KOPT-K1 (cell line): ENCODE data around the gene HBZ.
"Not testable (repeated sequence)": the region's sequence is repeated elsewhere in the genome, so short reads cannot be mapped to it uniquely, and the experiment has no call there.

Source experiments
- H3K27ac ChIP-seq: fragments of 200-600 bp; sonication (generic); 2 replicates; pipeline ENCODE4 v1.5.1; 2016; ENCODE audit warnings: antibody characterized with exemption, mild to moderate bottlenecking, low read depth, low read length; ENCODE audit not compliant: poor library complexity, severe bottlenecking
- H3K36me3 ChIP-seq: fragments of 200-600 bp; sonication (generic); 2 replicates; pipeline ENCODE4 v1.5.1; 2017; ENCODE audit warnings: antibody characterized with exemption, mild to moderate bottlenecking, low read length, moderate library complexity; ENCODE audit not compliant: insufficient read depth
- H3K9me3 ChIP-seq: fragments of 200-600 bp; sonication (generic); 2 replicates; pipeline ENCODE4 v1.5.1; 2017; ENCODE audit warnings: antibody characterized with exemption, low read length, mild to moderate bottlenecking; ENCODE audit not compliant: insufficient read depth, poor library complexity, severe bottlenecking

Gene HBZ

DNA sequence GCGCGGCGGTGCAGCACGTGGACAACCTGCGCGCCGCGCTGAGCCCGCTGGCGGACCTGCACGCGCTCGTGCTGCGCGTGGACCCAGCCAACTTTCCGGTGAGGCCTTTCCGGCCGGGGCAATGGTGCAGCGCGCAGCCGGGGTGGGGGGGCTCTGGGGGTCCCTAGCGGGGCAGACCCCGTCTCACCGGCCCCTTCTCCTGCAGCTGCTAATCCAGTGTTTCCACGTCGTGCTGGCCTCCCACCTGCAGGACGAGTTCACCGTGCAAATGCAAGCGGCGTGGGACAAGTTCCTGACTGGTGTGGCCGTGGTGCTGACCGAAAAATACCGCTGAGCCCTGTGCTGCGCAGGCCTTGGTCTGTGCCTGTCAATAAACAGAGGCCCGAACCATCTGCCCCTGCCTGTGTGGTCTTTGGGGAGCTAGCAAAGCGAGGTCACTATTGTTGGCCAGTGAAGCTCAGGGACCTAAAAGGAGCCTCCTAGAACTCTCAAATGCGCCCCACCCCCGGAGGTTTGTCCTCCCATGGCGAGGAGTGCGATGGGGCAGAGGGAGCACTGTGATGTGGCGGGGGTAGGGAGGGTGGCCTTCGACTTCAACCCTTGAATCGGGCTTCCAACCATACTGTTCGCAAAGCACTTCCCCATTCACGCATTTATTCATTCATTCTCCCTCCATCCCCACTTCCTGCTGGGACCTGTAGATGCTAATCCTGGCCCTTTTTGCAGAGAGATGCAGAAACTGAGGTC, 14.1 kb downstream of the HBZ start:
- Histone ChIP-seq H3K36me3 (no peaks in the 10 kb centered on the region), H3K9me3 (no peaks in the 10 kb centered on the region), H3K27ac (no peak overlapping the region)

DNA sequence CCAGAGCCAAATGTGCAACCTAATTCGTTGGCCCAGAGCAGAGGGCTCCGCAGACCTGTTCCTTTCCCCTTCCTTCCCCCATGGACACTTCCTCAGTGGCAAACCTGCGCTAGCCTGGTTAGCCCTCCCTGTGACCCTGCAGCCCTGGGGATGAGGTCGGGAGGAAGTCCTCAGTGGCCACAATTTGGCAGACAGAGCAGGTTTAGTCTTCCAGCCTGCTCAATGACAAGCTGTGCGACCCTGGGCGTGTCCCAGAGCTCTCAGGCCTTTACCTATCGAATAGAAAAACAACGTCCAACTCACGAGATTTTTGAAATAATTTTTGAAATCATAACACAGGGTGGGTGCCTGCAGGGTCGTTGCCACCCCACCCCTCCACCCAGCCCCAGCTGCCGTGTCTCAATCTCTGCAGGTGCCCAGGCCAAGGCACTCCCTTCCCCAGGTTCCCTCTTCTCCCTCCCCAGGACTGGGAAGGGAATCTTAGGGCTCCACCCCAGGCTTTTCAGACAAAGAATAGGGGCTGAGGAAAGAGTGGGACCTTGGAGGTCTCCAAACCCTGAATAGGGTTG, 14.8 kb downstream of the HBZ start:
- no peaks in the 10 kb centered on the region for H3K36me3 ChIP-seq
- no peak overlapping the region for H3K27ac ChIP-seq
- H3K9me3 ChIP-seq: no peaks in the 10 kb centered on the region

DNA sequence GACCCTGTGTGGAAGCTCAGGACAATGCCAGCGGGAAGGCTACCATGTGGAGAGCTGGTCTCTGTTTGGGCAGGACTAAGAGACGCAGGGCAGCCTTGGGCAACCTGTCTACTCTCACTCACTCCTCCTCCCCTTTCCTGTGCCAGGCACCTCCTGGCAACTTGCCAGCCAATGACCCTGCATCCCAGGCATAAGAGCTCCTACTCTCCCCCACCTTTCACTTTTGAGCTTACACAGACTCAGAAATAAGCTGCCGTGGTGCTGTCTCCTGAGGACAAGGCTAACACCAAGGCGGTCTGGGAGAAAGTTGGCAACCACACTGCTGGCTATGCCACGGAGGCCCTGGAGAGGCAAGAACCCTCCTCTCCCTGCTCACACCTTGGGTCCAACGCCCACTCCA, 16.0 kb downstream of the HBZ start:
- H3K9me3 ChIP-seq: no peaks in the 10 kb centered on the region
- no peaks in the 10 kb centered on the region for H3K36me3 ChIP-seq
- no peak overlapping the region for H3K27ac ChIP-seq

DNA sequence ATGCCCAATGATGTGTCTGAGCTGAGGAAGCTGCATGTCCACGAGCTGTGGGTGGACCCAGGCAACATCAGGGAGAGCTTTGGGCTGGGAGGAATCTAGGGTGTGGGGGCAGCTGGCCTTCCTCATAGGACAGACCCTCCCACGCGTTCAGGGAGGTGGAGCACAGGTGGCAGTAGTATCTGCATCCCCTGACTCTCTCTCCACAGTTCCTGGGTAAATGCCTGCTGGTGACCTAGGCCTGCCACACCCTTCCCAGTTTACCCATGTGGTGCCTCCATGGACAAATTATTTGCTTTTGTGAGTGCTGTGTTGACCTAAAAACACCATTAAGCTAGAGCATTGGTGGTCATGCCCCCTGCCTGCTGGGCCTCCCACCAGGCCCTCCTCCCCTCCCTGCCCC, 16.6 kb downstream of the HBZ start:
- no peaks in the 10 kb centered on the region for H3K9me3 ChIP-seq
- H3K27ac ChIP-seq: no peak overlapping the region

GRCh38 chr16:170088-170507, 17.7 kb downstream of the HBZ start:
- H3K9me3 ChIP-seq, H3K27ac ChIP-seq, H3K36me3 ChIP-seq: not testable (repeated sequence)

More for the DNA sequence above, 16.6 kb downstream of the HBZ start:
- no peaks in the 10 kb centered on the region for H3K36me3 ChIP-seq

GRCh38 chr16:170788-171187, 18.3 kb downstream of the HBZ start:
- no peak overlapping the region for H3K27ac ChIP-seq
- no peaks in the 10 kb centered on the region for H3K36me3 ChIP-seq
- H3K9me3 ChIP-seq: no peaks in the 10 kb centered on the region

GRCh38 chr16:172374-172941, 20.0 kb downstream of the HBZ start, which contains the start of gene HBA2:
Gene HBA2, plus strand, starts transcription at chr16:172876. Its CDS starts 37 bp downstream, at chr16:172913.
- H3K9me3 ChIP-seq, H3K36me3 ChIP-seq, H3K27ac ChIP-seq: not testable (repeated sequence)

DNA sequence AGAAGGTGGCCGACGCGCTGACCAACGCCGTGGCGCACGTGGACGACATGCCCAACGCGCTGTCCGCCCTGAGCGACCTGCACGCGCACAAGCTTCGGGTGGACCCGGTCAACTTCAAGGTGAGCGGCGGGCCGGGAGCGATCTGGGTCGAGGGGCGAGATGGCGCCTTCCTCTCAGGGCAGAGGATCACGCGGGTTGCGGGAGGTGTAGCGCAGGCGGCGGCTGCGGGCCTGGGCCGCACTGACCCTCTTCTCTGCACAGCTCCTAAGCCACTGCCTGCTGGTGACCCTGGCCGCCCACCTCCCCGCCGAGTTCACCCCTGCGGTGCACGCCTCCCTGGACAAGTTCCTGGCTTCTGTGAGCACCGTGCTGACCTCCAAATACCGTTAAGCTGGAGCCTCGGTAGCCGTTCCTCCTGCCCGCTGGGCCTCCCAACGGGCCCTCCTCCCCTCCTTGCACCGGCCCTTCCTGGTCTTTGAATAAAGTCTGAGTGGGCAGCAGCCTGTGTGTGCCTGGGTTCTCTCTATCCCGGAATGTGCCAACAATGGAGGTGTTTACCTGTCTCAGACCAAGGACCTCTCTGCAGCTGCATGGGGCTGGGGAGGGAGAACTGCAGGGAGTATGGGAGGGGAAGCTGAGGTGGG, 20.9 kb downstream of the HBZ start:
- not testable (repeated sequence) for H3K36me3 ChIP-seq, H3K9me3 ChIP-seq, H3K27ac ChIP-seq

- not testable (repeated sequence) for H3K9me3 ChIP-seq, H3K36me3 ChIP-seq, H3K27ac ChIP-seq
Observed at GRCh38 chr16:173928-174769, 21.7 kb downstream of the HBZ start.

DNA sequence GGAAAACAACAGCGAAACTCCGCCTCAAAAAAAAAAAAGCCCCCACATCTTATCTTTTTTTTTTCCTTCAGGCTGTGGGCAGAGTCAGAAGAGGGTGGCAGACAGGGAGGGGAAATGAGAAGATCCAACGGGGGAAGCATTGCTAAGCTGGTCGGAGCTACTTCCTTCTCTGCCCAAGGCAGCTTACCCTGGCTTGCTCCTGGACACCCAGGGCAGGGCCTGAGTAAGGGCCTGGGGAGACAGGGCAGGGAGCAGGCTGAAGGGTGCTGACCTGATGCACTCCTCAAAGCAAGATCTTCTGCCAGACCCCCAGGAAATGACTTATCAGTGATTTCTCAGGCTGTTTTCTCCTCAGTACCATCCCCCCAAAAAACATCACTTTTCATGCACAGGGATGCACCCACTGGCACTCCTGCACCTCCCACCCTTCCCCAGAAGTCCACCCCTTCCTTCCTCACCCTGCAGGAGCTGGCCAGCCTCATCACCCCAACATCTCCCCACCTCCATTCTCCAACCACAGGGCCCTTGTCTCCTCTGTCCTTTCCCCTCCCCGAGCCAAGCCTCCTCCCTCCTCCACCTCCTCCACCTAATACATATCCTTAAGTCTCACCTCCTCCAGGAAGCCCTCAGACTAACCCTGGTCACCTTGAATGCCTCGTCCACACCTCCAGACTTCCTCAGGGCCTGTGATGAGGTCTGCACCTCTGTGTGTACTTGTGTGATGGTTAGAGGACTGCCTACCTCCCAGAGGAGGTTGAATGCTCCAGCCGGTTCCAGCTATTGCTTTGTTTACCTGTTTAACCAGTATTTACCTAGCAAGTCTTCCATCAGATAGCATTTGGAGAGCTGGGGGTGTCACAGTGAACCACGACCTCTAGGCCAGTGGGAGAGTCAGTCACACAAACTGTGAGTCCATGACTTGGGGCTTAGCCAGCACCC, 22.8 kb downstream of the HBZ start:
- Histone ChIP-seq H3K36me3 (no peaks in the 10 kb centered on the region), H3K9me3 (no peaks in the 10 kb centered on the region), H3K27ac (no peak overlapping the region)

GRCh38 chr16:176006-176405, 23.6 kb downstream of the HBZ start:
- not testable (repeated sequence) for H3K36me3 ChIP-seq, H3K9me3 ChIP-seq, H3K27ac ChIP-seq

DNA sequence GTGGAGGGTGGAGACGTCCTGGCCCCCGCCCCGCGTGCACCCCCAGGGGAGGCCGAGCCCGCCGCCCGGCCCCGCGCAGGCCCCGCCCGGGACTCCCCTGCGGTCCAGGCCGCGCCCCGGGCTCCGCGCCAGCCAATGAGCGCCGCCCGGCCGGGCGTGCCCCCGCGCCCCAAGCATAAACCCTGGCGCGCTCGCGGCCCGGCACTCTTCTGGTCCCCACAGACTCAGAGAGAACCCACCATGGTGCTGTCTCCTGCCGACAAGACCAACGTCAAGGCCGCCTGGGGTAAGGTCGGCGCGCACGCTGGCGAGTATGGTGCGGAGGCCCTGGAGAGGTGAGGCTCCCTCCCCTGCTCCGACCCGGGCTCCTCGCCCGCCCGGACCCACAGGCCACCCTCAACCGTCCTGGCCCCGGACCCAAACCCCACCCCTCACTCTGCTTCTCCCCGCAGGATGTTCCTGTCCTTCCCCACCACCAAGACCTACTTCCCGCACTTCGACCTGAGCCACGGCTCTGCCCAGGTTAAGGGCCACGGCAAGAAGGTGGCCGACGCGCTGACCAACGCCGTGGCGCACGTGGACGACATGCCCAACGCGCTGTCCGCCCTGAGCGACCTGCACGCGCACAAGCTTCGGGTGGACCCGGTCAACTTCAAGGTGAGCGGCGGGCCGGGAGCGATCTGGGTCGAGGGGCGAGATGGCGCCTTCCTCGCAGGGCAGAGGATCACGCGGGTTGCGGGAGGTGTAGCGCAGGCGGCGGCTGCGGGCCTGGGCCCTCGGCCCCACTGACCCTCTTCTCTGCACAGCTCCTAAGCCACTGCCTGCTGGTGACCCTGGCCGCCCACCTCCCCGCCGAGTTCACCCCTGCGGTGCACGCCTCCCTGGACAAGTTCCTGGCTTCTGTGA, 24.3 kb downstream of the HBZ start, which contains the start of gene HBA1:
TSS of gene HBA1 (plus strand) at position 204 of the 906 bp plus-strand sequence. CDS start at position 241, 37 bp downstream.
- not testable (repeated sequence) for H3K27ac ChIP-seq, H3K36me3 ChIP-seq, H3K9me3 ChIP-seq

DNA sequence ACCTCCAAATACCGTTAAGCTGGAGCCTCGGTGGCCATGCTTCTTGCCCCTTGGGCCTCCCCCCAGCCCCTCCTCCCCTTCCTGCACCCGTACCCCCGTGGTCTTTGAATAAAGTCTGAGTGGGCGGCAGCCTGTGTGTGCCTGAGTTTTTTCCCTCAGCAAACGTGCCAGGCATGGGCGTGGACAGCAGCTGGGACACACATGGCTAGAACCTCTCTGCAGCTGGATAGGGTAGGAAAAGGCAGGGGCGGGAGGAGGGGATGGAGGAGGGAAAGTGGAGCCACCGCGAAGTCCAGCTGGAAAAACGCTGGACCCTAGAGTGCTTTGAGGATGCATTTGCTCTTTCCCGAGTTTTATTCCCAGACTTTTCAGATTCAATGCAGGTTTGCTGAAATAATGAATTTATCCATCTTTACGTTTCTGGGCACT, 25.0 kb downstream of the HBZ start:
- Histone ChIP-seq H3K36me3 (no peaks in the 10 kb centered on the region), H3K27ac (no peak overlapping the region), H3K9me3 (no peaks in the 10 kb centered on the region)
